Measurements from ENCODE around the gene SMAD6.

The SMAD6 gene

GRCh38 chr15:66785637-66786036, 83.6 kb downstream of the SMAD6 start:
- peaks cover 1% of the 10 kb centered on the region for H3K9me3 ChIP-seq (ENCODE audit: insufficient read depth, low read depth, low read length)
- H4K12ac ChIP-seq (ENCODE audit: low read depth, low read length) = no peak overlapping the region
- no peak overlapping the region for H2AFZ ChIP-seq (ENCODE audit: insufficient read depth, low read length, poor library complexity)
- H3K18ac ChIP-seq (ENCODE audit: low read length) = no peak overlapping the region
- H2BK12ac ChIP-seq (ENCODE audit: low read length) = no peak overlapping the region
- H3K79me1 ChIP-seq (ENCODE audit: low read length) = no peaks in the 10 kb centered on the region
- H3K27me3 ChIP-seq (ENCODE audit: insufficient read depth, low read length) = no peaks in the 10 kb centered on the region
- H3K14ac ChIP-seq (ENCODE audit: low read length) = no peak overlapping the region
- H3K79me2 ChIP-seq (ENCODE audit: control insufficient read depth, insufficient read depth, low read length, poor library complexity) = no peaks in the 10 kb centered on the region
- H3K27ac ChIP-seq (ENCODE audit: low read depth, low read length) = no peak overlapping the region
- H3K4me1 ChIP-seq (ENCODE audit: control insufficient read depth in 1 of 2, insufficient read depth in 2 of 2, low read length in 2 of 2) = peaks cover 7 to 9% of the 10 kb centered on the region in 2 experiments
- no peak overlapping the region for H3K9ac ChIP-seq (ENCODE audit: low read length)
- H3K4me3 ChIP-seq (ENCODE audit: low read depth, low read length) = no peak overlapping the region
- H3K4me2 ChIP-seq (ENCODE audit: low read length) = no peak overlapping the region
- no peak overlapping the region for H2BK120ac ChIP-seq (ENCODE audit: insufficient read depth, low read length, poor library complexity)
- no peak overlapping the region for H4K8ac ChIP-seq (ENCODE audit: low read depth, low read length)
- no peak overlapping the region for H3K4ac ChIP-seq (ENCODE audit: low read depth, low read length)
- H2AK5ac ChIP-seq (ENCODE audit: low read length) = no peak overlapping the region
- H4K91ac ChIP-seq (ENCODE audit: low read depth, low read length) = no peak overlapping the region
- no CpG with 5 or more reads among the region's 5 CpGs for WGBS (ENCODE audit: extremely low coverage, insufficient coverage, insufficient read length)
- no peak overlapping the region for H2BK5ac ChIP-seq (ENCODE audit: low read depth, low read length, poor library complexity)
- no peak for DNase-seq
- no peak overlapping the region for H3K23ac ChIP-seq (ENCODE audit: low read length)
- H3K36me3 ChIP-seq (ENCODE audit: control insufficient read depth in 1 of 2, insufficient read depth in 2 of 2, low read length in 2 of 2) = peaks cover 23 to 30% of the 10 kb centered on the region in 2 experiments

GRCh38 chr15:66786222-66786621, 84.2 kb downstream of the SMAD6 start:
- Histone ChIP-seq H3K4me3 (ENCODE audit: low read depth, low read length) (no peak overlapping the region), H3K9me3 (ENCODE audit: insufficient read depth, low read depth, low read length) (peaks cover 1% of the 10 kb centered on the region), H3K27ac (ENCODE audit: low read depth, low read length) (no peak overlapping the region), H2BK12ac (ENCODE audit: low read length) (no peak overlapping the region), H2AK5ac (ENCODE audit: low read length) (no peak overlapping the region), H3K36me3 (ENCODE audit: control insufficient read depth in 1 of 2, insufficient read depth in 2 of 2, low read length in 2 of 2) (peaks cover 17 to 24% of the 10 kb centered on the region in 2 experiments), H3K9ac (ENCODE audit: low read length) (no peak overlapping the region), H4K8ac (ENCODE audit: low read depth, low read length) (no peak overlapping the region), H3K4me2 (ENCODE audit: low read length) (no peak overlapping the region), H3K18ac (ENCODE audit: low read length) (no peak overlapping the region), H2BK120ac (ENCODE audit: insufficient read depth, low read length, poor library complexity) (no peak overlapping the region), H3K79me2 (ENCODE audit: control insufficient read depth, insufficient read depth, low read length, poor library complexity) (no peaks in the 10 kb centered on the region), H3K4me1 (ENCODE audit: control insufficient read depth in 1 of 2, insufficient read depth in 2 of 2, low read length in 2 of 2) (peaks cover 7 to 9% of the 10 kb centered on the region in 2 experiments), H3K23ac (ENCODE audit: low read length) (no peak overlapping the region), H3K79me1 (ENCODE audit: low read length) (no peaks in the 10 kb centered on the region), H4K12ac (ENCODE audit: low read depth, low read length) (no peak overlapping the region), H2BK5ac (ENCODE audit: low read depth, low read length, poor library complexity) (no peak overlapping the region), H3K14ac (ENCODE audit: low read length) (no peak overlapping the region), H2AFZ (ENCODE audit: insufficient read depth, low read length, poor library complexity) (no peak overlapping the region), H4K91ac (ENCODE audit: low read depth, low read length) (no peak overlapping the region), H3K27me3 (ENCODE audit: insufficient read depth, low read length) (no peaks in the 10 kb centered on the region), H3K4ac (ENCODE audit: low read depth, low read length) (no peak overlapping the region)
- DNase-seq = no peak
- WGBS (ENCODE audit: extremely low coverage, insufficient coverage, insufficient read length) = no CpG with 5 or more reads among the region's 4 CpGs

- Histone ChIP-seq H3K14ac (ENCODE audit: low read length) (no peak overlapping the region), H3K4me3 (ENCODE audit: low read depth, low read length) (no peak overlapping the region), H3K9me3 (ENCODE audit: insufficient read depth, low read depth, low read length) (peaks cover 1% of the 10 kb centered on the region), H4K12ac (ENCODE audit: low read depth, low read length) (no peak overlapping the region), H3K18ac (ENCODE audit: low read length) (no peak overlapping the region), H2AFZ (ENCODE audit: insufficient read depth, low read length, poor library complexity) (no peak overlapping the region), H3K79me1 (ENCODE audit: low read length) (no peaks in the 10 kb centered on the region), H4K8ac (ENCODE audit: low read depth, low read length) (no peak overlapping the region), H2BK120ac (ENCODE audit: insufficient read depth, low read length, poor library complexity) (no peak overlapping the region), H3K4ac (ENCODE audit: low read depth, low read length) (no peak overlapping the region), H3K27me3 (ENCODE audit: insufficient read depth, low read length) (no peaks in the 10 kb centered on the region), H3K4me1 (ENCODE audit: control insufficient read depth in 1 of 2, insufficient read depth in 2 of 2, low read length in 2 of 2) (peaks cover 7 to 9% of the 10 kb centered on the region in 2 experiments), H4K91ac (ENCODE audit: low read depth, low read length) (no peak overlapping the region), H2BK12ac (ENCODE audit: low read length) (no peak overlapping the region), H2AK5ac (ENCODE audit: low read length) (no peak overlapping the region), H3K27ac (ENCODE audit: low read depth, low read length) (no peak overlapping the region), H3K79me2 (ENCODE audit: control insufficient read depth, insufficient read depth, low read length, poor library complexity) (no peaks in the 10 kb centered on the region), H2BK5ac (ENCODE audit: low read depth, low read length, poor library complexity) (no peak overlapping the region), H3K36me3 (ENCODE audit: control insufficient read depth in 1 of 2, insufficient read depth in 2 of 2, low read length in 2 of 2) (peaks cover 15 to 22% of the 10 kb centered on the region in 2 experiments), H3K23ac (ENCODE audit: low read length) (no peak overlapping the region), H3K9ac (ENCODE audit: low read length) (no peak overlapping the region), H3K4me2 (ENCODE audit: low read length) (no peak overlapping the region)
- DNase-seq = no peak
- no CpG with 5 or more reads among the region's 8 CpGs for WGBS (ENCODE audit: extremely low coverage, insufficient coverage, insufficient read length)
Observed at GRCh38 chr15:66786708-66787488, 84.9 kb downstream of the SMAD6 start.

- no CpG with 5 or more reads among the region's 1 CpG for WGBS (ENCODE audit: extremely low coverage, insufficient coverage, insufficient read length)
- Histone ChIP-seq H4K91ac (ENCODE audit: low read depth, low read length) (no peak overlapping the region), H3K79me2 (ENCODE audit: control insufficient read depth, insufficient read depth, low read length, poor library complexity) (no peaks in the 10 kb centered on the region), H3K4me3 (ENCODE audit: low read depth, low read length) (no peak overlapping the region), H2BK5ac (ENCODE audit: low read depth, low read length, poor library complexity) (no peak overlapping the region), H3K36me3 (ENCODE audit: control insufficient read depth in 1 of 2, insufficient read depth in 2 of 2, low read length in 2 of 2) (peaks cover 15 to 19% of the 10 kb centered on the region in 2 experiments), H3K4me2 (ENCODE audit: low read length) (no peak overlapping the region), H3K9me3 (ENCODE audit: insufficient read depth, low read depth, low read length) (peaks cover 1% of the 10 kb centered on the region), H3K9ac (ENCODE audit: low read length) (no peak overlapping the region), H3K79me1 (ENCODE audit: low read length) (no peaks in the 10 kb centered on the region), H3K27me3 (ENCODE audit: insufficient read depth, low read length) (no peaks in the 10 kb centered on the region), H2BK120ac (ENCODE audit: insufficient read depth, low read length, poor library complexity) (no peak overlapping the region), H3K4ac (ENCODE audit: low read depth, low read length) (no peak overlapping the region), H2AFZ (ENCODE audit: insufficient read depth, low read length, poor library complexity) (no peak overlapping the region), H3K23ac (ENCODE audit: low read length) (no peak overlapping the region), H4K8ac (ENCODE audit: low read depth, low read length) (no peak overlapping the region), H3K14ac (ENCODE audit: low read length) (no peak overlapping the region), H2BK12ac (ENCODE audit: low read length) (no peak overlapping the region), H4K12ac (ENCODE audit: low read depth, low read length) (no peak overlapping the region), H3K18ac (ENCODE audit: low read length) (no peak overlapping the region), H3K27ac (ENCODE audit: low read depth, low read length) (no peak overlapping the region), H2AK5ac (ENCODE audit: low read length) (no peak overlapping the region), H3K4me1 (ENCODE audit: control insufficient read depth in 1 of 2, insufficient read depth in 2 of 2, low read length in 2 of 2) (peaks cover 7 to 9% of the 10 kb centered on the region in 2 experiments)
- no peak for DNase-seq
Observed at GRCh38 chr15:66787489-66787871, 85.4 kb downstream of the SMAD6 start.

All from trophoblast cell (in vitro differentiated cells and primary cell).